PFSK-1 (cell line): ENCODE measurements around the gene GALNT14.

ENCODE experiments used
- POLR2AphosphoS5 ChIP-seq: IDR thresholded peaks from 2 replicates; pipeline ENCODE4 v1.6.1; 2012; ENCODE audit warnings: low read depth, mild to moderate bottlenecking, control low read depth, low read length, moderate library complexity
- SIN3A ChIP-seq: IDR thresholded peaks from 2 replicates; pipeline ENCODE4 v1.6.1; 2012; ENCODE audit warnings: mild to moderate bottlenecking, low read length, moderate library complexity, borderline replicate concordance; ENCODE audit not compliant: insufficient read depth
- TAF1 ChIP-seq: IDR thresholded peaks from 2 replicates; pipeline ENCODE4 v1.6.1; 2012; ENCODE audit warnings: low read length, control low read depth, borderline replicate concordance; ENCODE audit not compliant: insufficient read depth
- TF ChIP-seq, protein P1 (sequence below), 2 experiments: IDR thresholded peaks; 2 replicates each; pipeline versions ENCODE4 v1.6.1 to v1.8.0; 2011 to 2012; ENCODE audit warnings: low read depth in 2 of 2, low read length in 2 of 2, control low read depth in 1 of 2, inconsistent platforms in 1 of 2, mild to moderate bottlenecking in 1 of 2, moderate library complexity in 1 of 2; ENCODE audit not compliant: insufficient read depth in 1 of 2

DNA sequence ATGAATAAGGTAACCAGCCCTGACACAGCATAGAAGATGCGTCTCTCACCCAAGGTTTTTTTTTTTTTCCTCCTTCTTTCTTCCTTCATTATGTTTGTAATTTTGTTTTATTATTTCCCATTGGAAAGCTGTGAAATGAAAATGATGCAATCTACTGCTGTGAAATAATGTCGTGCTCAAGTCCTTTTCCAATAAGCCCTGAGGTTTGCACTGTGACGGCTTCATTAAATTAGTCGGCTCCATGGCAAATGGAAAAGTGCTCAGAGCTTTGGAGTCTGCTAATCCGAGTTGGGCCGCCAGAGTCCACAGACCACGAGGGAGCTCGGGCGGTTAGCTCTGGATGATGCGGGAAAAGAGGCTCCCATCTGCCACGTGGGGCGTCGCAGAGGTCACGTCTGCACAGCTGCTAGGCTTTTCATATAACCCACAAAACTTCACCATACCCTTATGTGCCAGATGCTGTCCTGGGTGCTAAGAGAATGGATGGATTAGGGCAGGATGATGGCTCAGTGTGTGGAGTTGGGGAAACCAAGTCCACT lies 238.7 kb downstream of the GALNT14 start:
- TF ChIP-seq, protein P1, sequence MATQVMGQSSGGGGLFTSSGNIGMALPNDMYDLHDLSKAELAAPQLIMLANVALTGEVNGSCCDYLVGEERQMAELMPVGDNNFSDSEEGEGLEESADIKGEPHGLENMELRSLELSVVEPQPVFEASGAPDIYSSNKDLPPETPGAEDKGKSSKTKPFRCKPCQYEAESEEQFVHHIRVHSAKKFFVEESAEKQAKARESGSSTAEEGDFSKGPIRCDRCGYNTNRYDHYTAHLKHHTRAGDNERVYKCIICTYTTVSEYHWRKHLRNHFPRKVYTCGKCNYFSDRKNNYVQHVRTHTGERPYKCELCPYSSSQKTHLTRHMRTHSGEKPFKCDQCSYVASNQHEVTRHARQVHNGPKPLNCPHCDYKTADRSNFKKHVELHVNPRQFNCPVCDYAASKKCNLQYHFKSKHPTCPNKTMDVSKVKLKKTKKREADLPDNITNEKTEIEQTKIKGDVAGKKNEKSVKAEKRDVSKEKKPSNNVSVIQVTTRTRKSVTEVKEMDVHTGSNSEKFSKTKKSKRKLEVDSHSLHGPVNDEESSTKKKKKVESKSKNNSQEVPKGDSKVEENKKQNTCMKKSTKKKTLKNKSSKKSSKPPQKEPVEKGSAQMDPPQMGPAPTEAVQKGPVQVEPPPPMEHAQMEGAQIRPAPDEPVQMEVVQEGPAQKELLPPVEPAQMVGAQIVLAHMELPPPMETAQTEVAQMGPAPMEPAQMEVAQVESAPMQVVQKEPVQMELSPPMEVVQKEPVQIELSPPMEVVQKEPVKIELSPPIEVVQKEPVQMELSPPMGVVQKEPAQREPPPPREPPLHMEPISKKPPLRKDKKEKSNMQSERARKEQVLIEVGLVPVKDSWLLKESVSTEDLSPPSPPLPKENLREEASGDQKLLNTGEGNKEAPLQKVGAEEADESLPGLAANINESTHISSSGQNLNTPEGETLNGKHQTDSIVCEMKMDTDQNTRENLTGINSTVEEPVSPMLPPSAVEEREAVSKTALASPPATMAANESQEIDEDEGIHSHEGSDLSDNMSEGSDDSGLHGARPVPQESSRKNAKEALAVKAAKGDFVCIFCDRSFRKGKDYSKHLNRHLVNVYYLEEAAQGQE (IDR thresholded peaks at IDR 0.05; ENCODE audit: insufficient read depth in 1 of 2, low read depth in 2 of 2, low read length in 2 of 2) = no peak
- no peak for TF ChIP-seq SIN3A
- no peak for TF ChIP-seq POLR2AphosphoS5
- no peak for TF ChIP-seq TAF1
